Measurements from ENCODE around the gene NHERF1. TPM values are rescaled to one million over a fixed set of nuclear protein-coding genes. Genes with fewer than 3 reads are reported as not detected.

Gene NHERF1
- total and polyA plus RNA-seq, 2 of the 8 experiments (the other 6 are each of a cell fraction or from before 2014, with no cell fraction given) = 92.9 to 99.2 TPM

DNA sequence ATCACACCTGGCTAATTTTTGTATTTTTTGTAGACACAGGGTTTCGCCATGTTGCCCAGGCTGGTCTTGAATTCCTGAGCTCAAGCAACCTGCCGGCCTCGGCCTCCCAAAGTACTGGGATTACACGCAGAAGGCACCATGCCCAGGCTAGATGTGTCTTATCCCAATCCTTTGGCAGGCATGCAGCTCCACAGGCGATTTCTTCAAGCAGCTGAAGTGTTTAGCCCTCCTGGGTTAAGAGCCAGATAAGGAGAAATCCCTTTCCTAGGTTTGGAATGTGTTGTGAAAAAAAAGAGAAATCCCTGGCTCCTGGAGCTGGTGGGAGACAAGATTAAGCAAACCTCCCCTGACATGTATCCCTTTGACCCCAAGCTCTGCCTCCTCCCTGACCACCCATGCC, 2.1 kb upstream of the NHERF1 start (continued):
- no peak for TF ChIP-seq CHD7 (IDR thresholded peaks at IDR 0.05; ENCODE audit: insufficient replicate concordance, low read length)
- no peak for TF ChIP-seq GABPA (IDR thresholded peaks at IDR 0.05; ENCODE audit: borderline replicate concordance, insufficient read depth, low read length)
- TF ChIP-seq CBX8 (IDR thresholded peaks at IDR 0.05; ENCODE audit: borderline replicate concordance, low read depth, low read length) = no peak
- TF ChIP-seq CHD2 (IDR thresholded peaks at IDR 0.05; ENCODE audit: low read length) = no peak
- TF ChIP-seq HDAC6 (IDR thresholded peaks at IDR 0.05; ENCODE audit: low read depth, low read length) = no peak
- no peak for TF ChIP-seq SP1 (IDR thresholded peaks at IDR 0.05; ENCODE audit: low read depth, low read length)
- TF ChIP-seq CEBPB (IDR thresholded peaks at IDR 0.05; ENCODE audit: low read depth, low read length) = no peak

All from H1 (cell line).